ENCODE data around the gene GPSM3.
"Not testable (repeated sequence)": the region's sequence is repeated elsewhere in the genome, so short reads cannot be mapped to it uniquely, and the experiment has no call there.

The GPSM3 gene

GRCh38 chr6:32187725-32188380 lies 4.6 kb downstream of the GPSM3 start:
- not testable (repeated sequence) for DNase-seq (ENCODE audit: low spot score); FAIRE-seq

DNA sequence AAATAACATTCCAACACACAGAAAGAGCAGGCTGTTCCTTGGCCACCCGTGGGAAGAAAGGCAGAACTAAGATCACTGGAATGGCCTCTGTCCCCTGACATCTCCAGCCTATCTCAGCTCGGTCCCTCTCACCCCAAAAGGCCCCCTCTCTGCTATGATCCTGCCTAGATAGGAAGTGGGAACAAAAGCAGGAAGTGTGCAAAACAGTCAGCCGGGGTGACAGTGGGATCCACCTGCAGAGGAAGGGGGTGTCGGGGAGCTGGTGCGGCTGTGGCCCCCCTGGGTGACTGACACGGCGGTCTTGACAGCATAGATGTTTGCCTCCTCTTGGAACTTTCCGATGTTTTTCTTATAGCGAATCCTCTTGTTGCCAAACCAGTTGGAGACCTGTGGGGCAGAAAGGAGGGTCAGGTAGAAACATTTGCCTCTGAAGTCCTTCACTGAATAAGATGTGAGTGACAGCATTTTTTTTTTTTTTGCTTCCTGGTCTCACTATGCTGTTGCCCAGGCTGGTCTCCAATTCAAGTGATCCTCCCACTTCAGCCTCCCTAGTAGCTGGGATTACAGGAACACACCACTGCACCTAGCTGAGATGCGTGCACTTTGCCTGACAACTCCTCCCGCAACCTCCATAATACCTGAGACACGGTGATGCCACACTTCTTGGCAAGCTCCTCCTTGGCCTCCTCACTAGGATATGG lies 5.3 kb downstream of the GPSM3 start:
- DNase-seq (ENCODE audit: low spot score) (no peak), FAIRE-seq (no peak)

- not testable (repeated sequence) for FAIRE-seq; DNase-seq (ENCODE audit: low spot score)
Observed at GRCh38 chr6:32186151-32186840, 6.1 kb downstream of the GPSM3 start.

DNA sequence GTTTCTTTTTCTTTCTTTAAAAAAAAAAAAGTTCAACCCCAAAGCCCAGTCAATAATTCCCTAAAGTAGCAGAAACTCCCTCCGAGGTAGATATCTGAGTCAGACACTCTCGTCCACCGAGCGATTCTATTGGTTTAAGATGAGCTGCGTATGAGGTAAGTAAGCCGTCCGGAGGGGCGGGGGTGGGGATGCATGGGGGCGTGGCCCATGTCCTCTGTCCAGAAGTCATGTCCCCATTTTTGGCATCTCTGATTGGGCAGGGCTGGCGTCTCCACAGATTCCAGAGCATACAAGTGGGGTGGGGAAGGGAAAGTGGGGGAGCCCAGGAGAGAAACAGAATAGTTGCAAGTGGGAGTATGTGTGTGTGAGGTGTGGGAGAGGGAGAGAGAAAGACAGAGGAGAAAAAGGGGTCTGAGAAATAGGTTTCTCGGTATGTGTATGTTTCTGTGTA lies 6.7 kb downstream of the GPSM3 start:
- FAIRE-seq, result not testable (repeated sequence)
- peak; percentile 55 for DNase-seq (ENCODE audit: low spot score)

GRCh38 chr6:32184084-32184640 lies 8.3 kb downstream of the GPSM3 start, which contains the start of gene AGER:
Gene AGER, minus strand, starts transcription at chr6:32184253. Its CDS starts 31 bp downstream, at chr6:32184222.
- FAIRE-seq (no peak), DNase-seq (ENCODE audit: low spot score) (no peak)

GRCh38 chr6:32183483-32184083 lies 8.9 kb downstream of the GPSM3 start:
- FAIRE-seq (no peak), DNase-seq (ENCODE audit: low spot score) (no peak)

DNA sequence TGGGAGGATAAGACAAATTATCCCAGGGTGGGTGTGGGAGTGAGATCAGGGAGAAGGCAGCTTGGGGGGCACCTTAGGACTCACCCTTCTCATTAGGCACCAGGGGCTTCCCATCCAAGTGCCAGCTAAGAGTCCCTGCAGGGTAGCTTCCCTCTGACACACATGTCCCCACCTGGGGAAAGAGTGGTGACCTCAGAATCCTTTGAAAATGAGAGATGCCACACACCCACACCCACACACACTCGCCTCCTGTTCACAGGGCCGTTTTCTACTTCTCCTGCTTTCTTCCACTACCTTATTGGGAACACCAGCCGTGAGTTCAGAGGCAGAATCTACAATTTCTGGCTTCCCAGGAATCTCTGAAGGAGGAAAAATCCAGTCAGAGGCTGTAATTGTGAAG lies 9.4 kb downstream of the GPSM3 start:
- FAIRE-seq, result no peak

GRCh38 chr6:32182555-32182981 lies 9.9 kb downstream of the GPSM3 start:
- no peak for DNase-seq (ENCODE audit: low spot score)
- FAIRE-seq, result no peak

More for the DNA sequence above, 9.4 kb downstream of the GPSM3 start:
- no peak for DNase-seq (ENCODE audit: low spot score)

- FAIRE-seq, result no peak
Observed at GRCh38 chr6:32181915-32182529, 10.4 kb downstream of the GPSM3 start.

DNA sequence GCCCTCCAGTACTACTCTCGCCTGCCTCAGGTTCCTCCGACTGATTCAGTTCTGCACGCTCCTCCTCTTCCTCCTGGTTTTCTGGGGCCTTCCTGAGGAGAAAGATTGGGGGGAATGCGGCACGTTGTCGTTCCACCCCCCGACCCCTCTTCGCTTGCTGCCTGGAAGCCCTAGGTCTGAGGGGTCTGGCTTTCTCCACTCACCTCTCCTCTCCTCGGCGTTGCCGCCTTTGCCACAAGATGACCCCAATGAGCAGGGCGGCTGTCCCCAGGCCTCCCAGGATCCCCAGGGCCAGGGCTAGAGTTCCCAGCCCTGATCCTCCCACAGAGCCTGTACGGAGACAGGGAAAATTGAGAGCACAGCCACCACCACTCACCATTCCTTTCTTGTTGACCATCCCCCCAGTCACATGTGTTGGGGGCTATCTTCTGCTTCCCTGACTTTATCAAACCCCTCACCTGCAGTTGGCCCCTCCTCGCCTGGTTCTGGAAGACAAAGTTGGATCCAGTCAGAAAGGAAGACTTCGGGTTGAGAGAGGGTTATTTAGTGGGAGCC lies 11.2 kb downstream of the GPSM3 start:
- DNase-seq (ENCODE audit: low spot score) (no peak), FAIRE-seq (no peak)

More at GRCh38 chr6:32181915-32182529, 10.4 kb downstream of the GPSM3 start:
- DNase-seq (ENCODE audit: low spot score), result no peak

DNA sequence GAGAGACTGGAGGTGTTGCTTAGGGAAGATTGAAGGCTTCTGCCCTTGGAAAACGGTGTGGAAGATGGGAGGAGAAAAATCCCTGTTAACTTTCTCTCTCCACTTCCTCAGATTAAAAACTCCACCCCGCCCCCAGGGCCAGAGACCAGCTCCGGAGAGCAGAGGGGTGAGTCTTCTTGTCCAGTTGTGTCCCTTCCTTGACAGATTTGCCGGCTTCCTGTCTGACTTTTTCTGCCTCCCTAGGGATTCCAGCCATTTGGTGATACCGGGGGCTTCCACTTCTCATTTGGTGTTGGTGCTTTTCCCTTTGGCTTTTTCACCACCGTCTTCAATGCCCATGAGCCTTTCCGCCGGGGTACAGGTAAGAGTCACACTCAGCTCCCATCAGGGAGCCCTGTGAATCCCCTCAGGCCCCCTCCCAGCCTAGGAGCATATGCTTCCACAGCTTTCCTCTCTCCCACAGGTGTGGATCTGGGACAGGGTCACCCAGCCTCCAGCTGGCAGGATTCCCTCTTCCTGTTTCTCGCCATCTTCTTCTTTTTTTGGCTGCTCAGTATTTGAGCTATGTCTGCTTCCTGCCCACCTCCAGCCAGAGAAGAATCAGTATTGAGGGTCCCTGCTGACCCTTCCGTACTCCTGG lies 12.6 kb downstream of the GPSM3 start:
- FAIRE-seq (no peak), DNase-seq (ENCODE audit: low spot score) (no peak)

- DNase-seq (ENCODE audit: low spot score), result no peak
Observed at GRCh38 chr6:32178547-32179440, 13.6 kb downstream of the GPSM3 start.

GRCh38 chr6:32177788-32178546 lies 14.5 kb downstream of the GPSM3 start, which contains the start of gene RNF5:
Gene RNF5, plus strand, starts transcription at chr6:32178405. Its CDS starts 107 bp downstream, at chr6:32178512.
- peak; percentile 74 for FAIRE-seq
- DNase-seq (ENCODE audit: low spot score), result peak; percentile 95

More at GRCh38 chr6:32178547-32179440, 13.6 kb downstream of the GPSM3 start:
- FAIRE-seq, result no peak

DNA sequence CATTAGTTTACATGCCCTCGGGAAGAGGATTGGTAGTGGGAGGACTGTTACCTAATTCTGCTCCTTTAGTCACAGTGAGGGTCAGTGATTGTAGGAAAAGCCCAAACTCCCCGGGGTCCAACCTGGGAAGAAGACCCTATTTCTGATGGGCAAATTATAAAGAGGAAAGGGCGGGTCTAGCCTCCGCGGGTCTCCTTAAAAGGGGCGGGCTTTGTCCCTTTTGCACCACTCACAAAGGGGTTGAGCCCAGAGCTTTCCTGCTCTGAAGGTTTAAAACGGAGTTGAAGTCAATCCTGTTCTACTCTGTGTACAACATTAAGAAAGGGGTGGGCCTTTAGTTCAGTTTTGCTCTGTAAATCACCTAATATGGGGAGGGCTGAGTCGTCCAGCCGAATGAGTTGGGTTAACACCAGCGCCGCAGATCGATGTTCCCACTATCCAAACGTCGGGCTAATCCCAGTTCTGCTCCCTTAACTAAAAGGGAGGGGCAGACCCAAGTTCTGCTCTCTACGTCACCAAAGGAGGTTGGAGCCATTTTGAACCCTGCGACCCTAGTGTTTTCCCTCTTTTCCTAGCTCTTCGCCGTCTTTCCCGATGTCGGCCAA lies 15.2 kb downstream of the GPSM3 start:
- FAIRE-seq (no peak), DNase-seq (ENCODE audit: low spot score) (no peak)

- no peak for FAIRE-seq
- no peak for DNase-seq (ENCODE audit: low spot score)
Observed at GRCh38 chr6:32176476-32177182, 15.8 kb downstream of the GPSM3 start.

- FAIRE-seq (no peak), DNase-seq (ENCODE audit: low spot score) (peak; percentile 97)
Observed at GRCh38 chr6:32175711-32176475, 16.6 kb downstream of the GPSM3 start, which contains the start of gene AGPAT1. Gene AGPAT1, minus strand, starts transcription at chr6:32176084. Its CDS starts 4,588 bp downstream, at chr6:32171496.

Measured in urothelium cell line (cell line).